ENCODE measurements around the gene BTRC.

DNA sequence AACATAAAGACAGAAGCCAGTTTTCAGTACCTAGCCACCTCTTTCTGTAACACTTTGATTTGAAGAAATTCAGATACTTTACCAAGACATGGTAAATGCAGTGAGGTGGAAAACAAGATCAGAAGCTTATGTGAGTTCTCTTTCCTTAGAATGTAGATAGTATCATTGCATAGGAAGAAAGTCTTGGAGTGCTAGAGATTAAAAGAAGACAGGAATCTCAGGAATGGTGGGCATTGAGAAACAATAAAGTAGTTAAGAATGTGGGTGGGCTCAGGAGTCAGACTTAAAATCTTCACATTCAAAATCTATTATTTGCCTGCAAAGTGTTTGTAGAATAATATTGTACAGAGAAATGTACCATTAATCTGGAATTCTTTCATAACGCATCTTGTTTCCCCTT, 175.2 kb downstream of the BTRC start:
- TF ChIP-seq SRF (IDR thresholded peaks at IDR 0.05; ENCODE audit: low read depth in 2 of 2, low read length in 2 of 2) (no peak), YY1 (IDR thresholded peaks at IDR 0.05; ENCODE audit: low read depth, low read length) (no peak), TCF7 (IDR thresholded peaks at IDR 0.05; ENCODE audit: borderline replicate concordance) (no peak), SP1 (IDR thresholded peaks at IDR 0.05; ENCODE audit: low read depth, low read length) (no peak), GATAD2B (conservative IDR thresholded peaks at IDR 0.05; ENCODE audit: low read depth) (no peak), CHD4 (IDR thresholded peaks at IDR 0.05) (no peak), EZH2 (IDR thresholded peaks at IDR 0.05; ENCODE audit: borderline replicate concordance, control insufficient read depth, low read depth, low read length) (no peak)
- TF ChIP-seq, protein P1, sequence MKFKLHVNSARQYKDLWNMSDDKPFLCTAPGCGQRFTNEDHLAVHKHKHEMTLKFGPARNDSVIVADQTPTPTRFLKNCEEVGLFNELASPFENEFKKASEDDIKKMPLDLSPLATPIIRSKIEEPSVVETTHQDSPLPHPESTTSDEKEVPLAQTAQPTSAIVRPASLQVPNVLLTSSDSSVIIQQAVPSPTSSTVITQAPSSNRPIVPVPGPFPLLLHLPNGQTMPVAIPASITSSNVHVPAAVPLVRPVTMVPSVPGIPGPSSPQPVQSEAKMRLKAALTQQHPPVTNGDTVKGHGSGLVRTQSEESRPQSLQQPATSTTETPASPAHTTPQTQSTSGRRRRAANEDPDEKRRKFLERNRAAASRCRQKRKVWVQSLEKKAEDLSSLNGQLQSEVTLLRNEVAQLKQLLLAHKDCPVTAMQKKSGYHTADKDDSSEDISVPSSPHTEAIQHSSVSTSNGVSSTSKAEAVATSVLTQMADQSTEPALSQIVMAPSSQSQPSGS (IDR thresholded peaks at IDR 0.05; ENCODE audit: low read length) = no peak
- TF ChIP-seq, protein P2, sequence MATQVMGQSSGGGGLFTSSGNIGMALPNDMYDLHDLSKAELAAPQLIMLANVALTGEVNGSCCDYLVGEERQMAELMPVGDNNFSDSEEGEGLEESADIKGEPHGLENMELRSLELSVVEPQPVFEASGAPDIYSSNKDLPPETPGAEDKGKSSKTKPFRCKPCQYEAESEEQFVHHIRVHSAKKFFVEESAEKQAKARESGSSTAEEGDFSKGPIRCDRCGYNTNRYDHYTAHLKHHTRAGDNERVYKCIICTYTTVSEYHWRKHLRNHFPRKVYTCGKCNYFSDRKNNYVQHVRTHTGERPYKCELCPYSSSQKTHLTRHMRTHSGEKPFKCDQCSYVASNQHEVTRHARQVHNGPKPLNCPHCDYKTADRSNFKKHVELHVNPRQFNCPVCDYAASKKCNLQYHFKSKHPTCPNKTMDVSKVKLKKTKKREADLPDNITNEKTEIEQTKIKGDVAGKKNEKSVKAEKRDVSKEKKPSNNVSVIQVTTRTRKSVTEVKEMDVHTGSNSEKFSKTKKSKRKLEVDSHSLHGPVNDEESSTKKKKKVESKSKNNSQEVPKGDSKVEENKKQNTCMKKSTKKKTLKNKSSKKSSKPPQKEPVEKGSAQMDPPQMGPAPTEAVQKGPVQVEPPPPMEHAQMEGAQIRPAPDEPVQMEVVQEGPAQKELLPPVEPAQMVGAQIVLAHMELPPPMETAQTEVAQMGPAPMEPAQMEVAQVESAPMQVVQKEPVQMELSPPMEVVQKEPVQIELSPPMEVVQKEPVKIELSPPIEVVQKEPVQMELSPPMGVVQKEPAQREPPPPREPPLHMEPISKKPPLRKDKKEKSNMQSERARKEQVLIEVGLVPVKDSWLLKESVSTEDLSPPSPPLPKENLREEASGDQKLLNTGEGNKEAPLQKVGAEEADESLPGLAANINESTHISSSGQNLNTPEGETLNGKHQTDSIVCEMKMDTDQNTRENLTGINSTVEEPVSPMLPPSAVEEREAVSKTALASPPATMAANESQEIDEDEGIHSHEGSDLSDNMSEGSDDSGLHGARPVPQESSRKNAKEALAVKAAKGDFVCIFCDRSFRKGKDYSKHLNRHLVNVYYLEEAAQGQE (IDR thresholded peaks at IDR 0.05; ENCODE audit: low read depth, low read length) = no peak
- TF ChIP-seq, protein P3, sequence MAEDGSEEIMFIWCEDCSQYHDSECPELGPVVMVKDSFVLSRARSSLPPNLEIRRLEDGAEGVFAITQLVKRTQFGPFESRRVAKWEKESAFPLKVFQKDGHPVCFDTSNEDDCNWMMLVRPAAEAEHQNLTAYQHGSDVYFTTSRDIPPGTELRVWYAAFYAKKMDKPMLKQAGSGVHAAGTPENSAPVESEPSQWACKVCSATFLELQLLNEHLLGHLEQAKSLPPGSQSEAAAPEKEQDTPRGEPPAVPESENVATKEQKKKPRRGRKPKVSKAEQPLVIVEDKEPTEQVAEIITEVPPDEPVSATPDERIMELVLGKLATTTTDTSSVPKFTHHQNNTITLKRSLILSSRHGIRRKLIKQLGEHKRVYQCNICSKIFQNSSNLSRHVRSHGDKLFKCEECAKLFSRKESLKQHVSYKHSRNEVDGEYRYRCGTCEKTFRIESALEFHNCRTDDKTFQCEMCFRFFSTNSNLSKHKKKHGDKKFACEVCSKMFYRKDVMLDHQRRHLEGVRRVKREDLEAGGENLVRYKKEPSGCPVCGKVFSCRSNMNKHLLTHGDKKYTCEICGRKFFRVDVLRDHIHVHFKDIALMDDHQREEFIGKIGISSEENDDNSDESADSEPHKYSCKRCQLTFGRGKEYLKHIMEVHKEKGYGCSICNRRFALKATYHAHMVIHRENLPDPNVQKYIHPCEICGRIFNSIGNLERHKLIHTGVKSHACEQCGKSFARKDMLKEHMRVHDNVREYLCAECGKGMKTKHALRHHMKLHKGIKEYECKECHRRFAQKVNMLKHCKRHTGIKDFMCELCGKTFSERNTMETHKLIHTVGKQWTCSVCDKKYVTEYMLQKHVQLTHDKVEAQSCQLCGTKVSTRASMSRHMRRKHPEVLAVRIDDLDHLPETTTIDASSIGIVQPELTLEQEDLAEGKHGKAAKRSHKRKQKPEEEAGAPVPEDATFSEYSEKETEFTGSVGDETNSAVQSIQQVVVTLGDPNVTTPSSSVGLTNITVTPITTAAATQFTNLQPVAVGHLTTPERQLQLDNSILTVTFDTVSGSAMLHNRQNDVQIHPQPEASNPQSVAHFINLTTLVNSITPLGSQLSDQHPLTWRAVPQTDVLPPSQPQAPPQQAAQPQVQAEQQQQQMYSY (CRISPR knock-in tag; IDR thresholded peaks at IDR 0.05) = no peak
- TF ChIP-seq, protein P4, sequence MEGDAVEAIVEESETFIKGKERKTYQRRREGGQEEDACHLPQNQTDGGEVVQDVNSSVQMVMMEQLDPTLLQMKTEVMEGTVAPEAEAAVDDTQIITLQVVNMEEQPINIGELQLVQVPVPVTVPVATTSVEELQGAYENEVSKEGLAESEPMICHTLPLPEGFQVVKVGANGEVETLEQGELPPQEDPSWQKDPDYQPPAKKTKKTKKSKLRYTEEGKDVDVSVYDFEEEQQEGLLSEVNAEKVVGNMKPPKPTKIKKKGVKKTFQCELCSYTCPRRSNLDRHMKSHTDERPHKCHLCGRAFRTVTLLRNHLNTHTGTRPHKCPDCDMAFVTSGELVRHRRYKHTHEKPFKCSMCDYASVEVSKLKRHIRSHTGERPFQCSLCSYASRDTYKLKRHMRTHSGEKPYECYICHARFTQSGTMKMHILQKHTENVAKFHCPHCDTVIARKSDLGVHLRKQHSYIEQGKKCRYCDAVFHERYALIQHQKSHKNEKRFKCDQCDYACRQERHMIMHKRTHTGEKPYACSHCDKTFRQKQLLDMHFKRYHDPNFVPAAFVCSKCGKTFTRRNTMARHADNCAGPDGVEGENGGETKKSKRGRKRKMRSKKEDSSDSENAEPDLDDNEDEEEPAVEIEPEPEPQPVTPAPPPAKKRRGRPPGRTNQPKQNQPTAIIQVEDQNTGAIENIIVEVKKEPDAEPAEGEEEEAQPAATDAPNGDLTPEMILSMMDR (IDR thresholded peaks at IDR 0.05 in 2 of 3, conservative IDR thresholded peaks at IDR 0.05 in 1 of 3; ENCODE audit: control insufficient read depth in 2 of 3, extremely low read depth in 1 of 3, insufficient read depth in 1 of 3, low read depth in 3 of 3, low read length in 3 of 3) = no peak
- TF ChIP-seq, protein P5, sequence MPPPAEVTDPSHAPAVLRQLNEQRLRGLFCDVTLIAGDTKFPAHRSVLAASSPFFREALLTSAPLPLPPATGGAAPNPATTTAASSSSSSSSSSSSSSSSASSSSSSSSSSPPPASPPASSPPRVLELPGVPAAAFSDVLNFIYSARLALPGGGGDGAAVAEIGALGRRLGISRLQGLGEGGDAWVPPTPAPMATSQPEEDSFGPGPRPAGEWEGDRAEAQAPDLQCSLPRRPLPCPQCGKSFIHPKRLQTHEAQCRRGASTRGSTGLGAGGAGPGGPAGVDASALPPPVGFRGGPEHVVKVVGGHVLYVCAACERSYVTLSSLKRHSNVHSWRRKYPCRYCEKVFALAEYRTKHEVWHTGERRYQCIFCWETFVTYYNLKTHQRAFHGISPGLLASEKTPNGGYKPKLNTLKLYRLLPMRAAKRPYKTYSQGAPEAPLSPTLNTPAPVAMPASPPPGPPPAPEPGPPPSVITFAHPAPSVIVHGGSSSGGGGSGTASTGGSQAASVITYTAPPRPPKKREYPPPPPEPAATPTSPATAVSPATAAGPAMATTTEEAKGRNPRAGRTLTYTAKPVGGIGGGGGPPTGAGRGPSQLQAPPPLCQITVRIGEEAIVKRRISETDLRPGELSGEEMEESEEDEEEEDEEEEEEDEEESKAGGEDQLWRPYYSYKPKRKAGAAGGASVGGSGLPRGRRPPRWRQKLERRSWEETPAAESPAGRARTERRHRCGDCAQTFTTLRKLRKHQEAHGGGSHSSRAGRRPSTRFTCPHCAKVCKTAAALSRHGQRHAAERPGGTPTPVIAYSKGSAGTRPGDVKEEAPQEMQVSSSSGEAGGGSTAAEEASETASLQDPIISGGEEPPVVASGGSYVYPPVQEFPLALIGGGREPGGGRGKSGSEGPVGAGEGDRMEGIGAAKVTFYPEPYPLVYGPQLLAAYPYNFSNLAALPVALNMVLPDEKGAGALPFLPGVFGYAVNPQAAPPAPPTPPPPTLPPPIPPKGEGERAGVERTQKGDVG (CRISPR knock-in tag; IDR thresholded peaks at IDR 0.05) = no peak
- TF ChIP-seq, protein P6, sequence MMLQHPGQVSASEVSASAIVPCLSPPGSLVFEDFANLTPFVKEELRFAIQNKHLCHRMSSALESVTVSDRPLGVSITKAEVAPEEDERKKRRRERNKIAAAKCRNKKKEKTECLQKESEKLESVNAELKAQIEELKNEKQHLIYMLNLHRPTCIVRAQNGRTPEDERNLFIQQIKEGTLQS (IDR thresholded peaks at IDR 0.05; ENCODE audit: borderline replicate concordance, extremely low read depth, low read depth, low read length) = no peak

Measured in GM12878 (cell line).